IMR-90 (cell line): Measurements from ENCODE around the gene CNOT10. TPM values are rescaled to one million over a fixed set of nuclear protein-coding genes. Genes with fewer than 3 reads are reported as not detected.

Experiments
- ATAC-seq: fragments of 200-7000 bp; cut with Tn5 transposase; 2 replicates; pipeline ENCODE4 v1.9.1; 2020; ENCODE audit warnings: low read depth, mild to moderate bottlenecking, moderate library complexity
- BruUV-seq: library from RNA; stranded (reverse); fragments of 400-500 nt; replicated peaks from 2 replicates; lab custom pipeline; 2021; lab: Mats Ljungman, UMichigan
- CTCF ChIA-PET: fragments of 300-600 bp; formaldehyde crosslinking; extraction: SDS; loops from one replicate; lab custom pipeline; 2021; ENCODE audit warnings: antibody characterized with exemption; lab: Yijun Ruan, JAX
- POLR2A ChIA-PET: fragments of 300-600 bp; sonication (Branson Sonifier 250); formaldehyde crosslinking; loops from one replicate; lab custom pipeline; 2022; ENCODE audit warnings: antibody characterized with exemption; ENCODE audit not compliant: unreplicated experiment; lab: Charles Lee
- DNase-seq: peaks from one replicate; pipeline ENCODE4 v3.0.0; 2013
- H2AFZ ChIP-seq: replicated peaks from 2 replicates; pipeline ENCODE3; 2013; ENCODE audit warnings: low read length, mild to moderate bottlenecking; ENCODE audit not compliant: poor library complexity
- H2AK5ac ChIP-seq: 2 replicates; pipeline ENCODE4 v1.6.1; 2013; ENCODE audit warnings: low read depth, low read length, inconsistent platforms
- H2AK9ac ChIP-seq: replicated peaks from 2 replicates; pipeline ENCODE3; 2013; ENCODE audit warnings: mild to moderate bottlenecking, low read depth, low read length, moderate library complexity; ENCODE audit not compliant: poor library complexity
- H2BK120ac ChIP-seq: 2 replicates; pipeline ENCODE4 v1.6.1; 2013; ENCODE audit warnings: low read depth, low read length, inconsistent platforms
- H2BK15ac ChIP-seq: 3 replicates; pipeline ENCODE4 v1.6.1; 2013; ENCODE audit warnings: low read depth, low read length, inconsistent platforms
- H2BK20ac ChIP-seq: 2 replicates; pipeline ENCODE4 v1.6.1; 2013; ENCODE audit warnings: low read depth, mild to moderate bottlenecking, inconsistent platforms, low read length, moderate library complexity
- H2BK5ac ChIP-seq: 2 replicates; pipeline ENCODE4 v1.6.1; 2013; ENCODE audit warnings: mild to moderate bottlenecking, low read depth, low read length, inconsistent platforms; ENCODE audit not compliant: poor library complexity, severe bottlenecking
- H3K14ac ChIP-seq: replicated peaks from 2 replicates; pipeline ENCODE4 v1.6.1; 2013; ENCODE audit warnings: low read depth, low read length, inconsistent platforms
- H3K18ac ChIP-seq: 2 replicates; pipeline ENCODE4 v1.6.1; 2013; ENCODE audit warnings: low read depth, low read length, control low read depth
- H3K23ac ChIP-seq: 2 replicates; pipeline ENCODE4 v1.6.1; 2013; ENCODE audit warnings: low read depth, low read length, inconsistent platforms
- H3K27ac ChIP-seq: 2 replicates; pipeline ENCODE4 v1.5.1; 2013; ENCODE audit warnings: mild to moderate bottlenecking, control low read depth, low read length; ENCODE audit not compliant: insufficient read depth
- H3K27me3 ChIP-seq: 2 replicates; pipeline ENCODE4 v1.6.1; 2013; ENCODE audit warnings: low read length; ENCODE audit not compliant: control insufficient read depth, insufficient read depth
- H3K36me3 ChIP-seq: 2 replicates; pipeline ENCODE4 v1.6.1; 2013; ENCODE audit warnings: low read length, mixed read lengths; ENCODE audit not compliant: control insufficient read depth, insufficient read depth
- H3K4ac ChIP-seq: 2 replicates; pipeline ENCODE4 v1.6.1; 2013; ENCODE audit warnings: low read depth, low read length, inconsistent platforms
- H3K4me1 ChIP-seq: 2 replicates; pipeline ENCODE4 v1.6.1; 2013; ENCODE audit warnings: low read length, mixed read lengths; ENCODE audit not compliant: control insufficient read depth, insufficient read depth
- H3K4me2 ChIP-seq: 2 replicates; pipeline ENCODE4 v1.6.1; 2013; ENCODE audit warnings: low read depth, mild to moderate bottlenecking, control low read depth, low read length, moderate library complexity
- H3K4me3 ChIP-seq: 2 replicates; pipeline ENCODE4 v1.5.1; 2013; ENCODE audit warnings: low read depth, mild to moderate bottlenecking, control low read depth, low read length, moderate library complexity; ENCODE audit not compliant: insufficient read depth
- H3K56ac ChIP-seq: 2 replicates; pipeline ENCODE4 v1.6.1; 2013; ENCODE audit warnings: low read length, inconsistent platforms; ENCODE audit not compliant: insufficient read depth; ENCODE audit errors: extremely low read depth
- H3K79me1 ChIP-seq, 2 experiments: 2 replicates each; pipeline ENCODE4 v1.6.1; 2013; ENCODE audit warnings: low read length in 2 of 2, inconsistent platforms in 1 of 2, low read depth in 1 of 2
- H3K9ac ChIP-seq: 2 replicates; pipeline ENCODE4 v1.6.1; 2013; ENCODE audit warnings: low read depth, low read length, control low read depth
- H3K9me1 ChIP-seq: 2 replicates; pipeline ENCODE4 v1.6.1; 2013; ENCODE audit warnings: low read length, inconsistent platforms; ENCODE audit not compliant: insufficient read depth
- H3K9me3 ChIP-seq: 2 replicates; pipeline ENCODE4 v1.6.1; 2013; ENCODE audit warnings: low read length; ENCODE audit not compliant: control insufficient read depth, insufficient read depth
- H4K20me1 ChIP-seq: 2 replicates; pipeline ENCODE4 v1.6.1; 2013; ENCODE audit warnings: low read length, inconsistent platforms; ENCODE audit not compliant: insufficient read depth
- H4K5ac ChIP-seq: 2 replicates; pipeline ENCODE4 v1.6.1; 2013; ENCODE audit warnings: mild to moderate bottlenecking, low read depth, low read length, control low read depth
- H4K8ac ChIP-seq, 2 experiments: 2 replicates each; pipeline ENCODE4 v1.6.1; 2013; ENCODE audit warnings: low read depth in 2 of 2, low read length in 2 of 2, control low read depth in 1 of 2, inconsistent platforms in 1 of 2
- H4K91ac ChIP-seq: 2 replicates; pipeline ENCODE4 v1.6.1; 2013; ENCODE audit warnings: low read depth, low read length, inconsistent platforms; ENCODE audit not compliant: insufficient read depth
- BHLHE40 ChIP-seq: fragments of 150-350 bp; IDR thresholded peaks from 2 replicates; pipeline ENCODE4 v1.6.1; 2016; ENCODE audit warnings: mild to moderate bottlenecking, low read depth, low read length
- CEBPB ChIP-seq: IDR thresholded peaks from 2 replicates; pipeline ENCODE4 v1.6.1; 2012; ENCODE audit warnings: low read depth, low read length, improper control_type of control experiment
- CHD1 ChIP-seq: IDR thresholded peaks from 2 replicates; pipeline ENCODE4 v1.6.1; 2012; ENCODE audit warnings: low read depth, low read length, improper control_type of control experiment
- MAFK ChIP-seq: IDR thresholded peaks from 2 replicates; pipeline ENCODE4 v1.6.1; 2012; ENCODE audit warnings: low read depth, low read length, improper control_type of control experiment
- MXI1 ChIP-seq: IDR thresholded peaks from 2 replicates; pipeline ENCODE4 v1.6.1; 2012; ENCODE audit warnings: low read depth, mild to moderate bottlenecking, low read length, moderate library complexity, borderline replicate concordance
- NFE2L2 ChIP-seq: fragments of 150-350 bp; IDR thresholded peaks from 2 replicates; pipeline ENCODE4 v1.6.1; 2016; ENCODE audit warnings: low read depth, mild to moderate bottlenecking, low read length
- RAD21 ChIP-seq: IDR thresholded peaks from 2 replicates; pipeline ENCODE4 v1.6.1; 2012; ENCODE audit warnings: low read length, improper control_type of control experiment
- dilution Hi-C: fragments of 300-500 bp; cut with HindIII; formaldehyde crosslinking; loops from one replicate; pipeline ENCODE4 v1.14.3; 2018; ENCODE audit warnings: low sequenced_read_pairs; ENCODE audit not compliant: unreplicated experiment
- in situ Hi-C: fragments of 300-500 bp; cut with MboI; formaldehyde crosslinking; loops from 3 replicates; pipeline ENCODE4 v1.14.3; 2019; ENCODE audit warnings: low sequenced_read_pairs, inconsistent platforms, mixed read lengths
- intact Hi-C: fragments of 100-400 bp; cut with micrococcal nuclease; formaldehyde crosslinking; loops from 2 replicates; pipeline ENCODE4 v1.10.0; 2022
- polyA plus RNA-seq, 3 experiments: library from polyadenylated mRNA; depleted of rRNA; stranded (reverse); fragments of >200 nt; gene quantifications; 2 replicates each; pipeline ENCODE4 v1.2.3, GENCODE V29; 2012; ENCODE audit warnings: low replicate concordance in 1 of 3
- total RNA-seq: library from RNA; depleted of rRNA; stranded (reverse); fragments of >200 nt; gene quantifications from 2 replicates; pipeline ENCODE4 v1.2.3, GENCODE V29; 2012
- TF ChIP-seq, protein P1 (sequence below): conservative IDR thresholded peaks from 2 replicates; pipeline ENCODE4 v1.5.1; 2012; ENCODE audit warnings: mild to moderate bottlenecking, low read depth, low read length, improper control_type of control experiment

Gene CNOT10
- total and polyA plus RNA-seq, 2 of the 4 experiments (the other 2 are of a cell fraction): 15.8 to 20.4 TPM

DNA sequence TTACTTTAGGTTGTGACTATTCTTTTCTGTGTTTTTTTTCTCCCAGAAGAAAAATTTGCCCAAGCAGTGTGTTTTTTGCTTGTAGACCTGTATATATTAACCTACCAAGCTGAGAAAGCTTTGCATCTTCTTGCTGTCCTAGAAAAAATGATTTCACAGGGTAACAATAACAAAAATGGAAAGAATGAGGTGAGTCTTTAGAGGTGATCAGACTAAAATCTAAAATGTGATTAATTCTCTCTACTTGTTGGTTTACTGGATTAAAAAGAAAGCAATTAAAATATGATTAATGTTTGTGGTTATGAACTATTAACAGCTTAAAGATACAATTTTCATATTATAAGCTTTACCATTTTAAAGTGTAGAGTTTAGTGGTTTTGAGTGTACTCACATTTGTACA lies 28.2 kb downstream of the CNOT10 start:
- intact Hi-C loops (no loop called here), dilution Hi-C loops (no loop called here)

More for the DNA sequence above, 28.2 kb downstream of the CNOT10 start:
- Histone ChIP-seq H2BK15ac (no peak overlapping the region), H3K9me3 (no peaks in the 10 kb centered on the region), H3K4ac (no peak overlapping the region), H3K9me1 (no peaks in the 10 kb centered on the region), H2BK120ac (no peak overlapping the region), H3K27ac (no peak overlapping the region), H2BK5ac (no peak overlapping the region), H3K36me3 (peaks cover 14% of the 10 kb centered on the region), H3K9ac (no peak overlapping the region), H3K18ac (no peak overlapping the region), H4K91ac (no peak overlapping the region), H2BK20ac (no peak overlapping the region), H2AFZ (no peak overlapping the region), H3K4me2 (no peak overlapping the region), H3K23ac (no peak overlapping the region), H3K14ac (no peak overlapping the region), H3K79me1 (peaks cover 0 to 3% of the 10 kb centered on the region in 2 experiments; a peak in 1 of 4 replicates), H3K4me3 (no peak overlapping the region), H3K56ac (no peak overlapping the region), H4K20me1 (no peaks in the 10 kb centered on the region), H2AK5ac (no peak overlapping the region), H3K4me1 (no peaks in the 10 kb centered on the region), H2AK9ac (no peak overlapping the region), H4K8ac (no peak overlapping the region), H4K5ac (no peak overlapping the region), H3K27me3 (no peaks in the 10 kb centered on the region)
- ATAC-seq (no peak), DNase-seq (no peak)
- ChIA-PET POLR2A (no interaction called here), CTCF (interaction anchor here (0.6 kb wide), 1 partner anchor 9 kb away, joined by 4 read pairs; no protein-coding TSS in a partner anchor)
- in situ Hi-C loops: no loop called here
- TF ChIP-seq MXI1 (no peak), CEBPB (no peak), BHLHE40 (no peak), MAFK (no peak), CHD1 (no peak), NFE2L2 (no peak), RAD21 (no peak)
- TF ChIP-seq, protein P1, sequence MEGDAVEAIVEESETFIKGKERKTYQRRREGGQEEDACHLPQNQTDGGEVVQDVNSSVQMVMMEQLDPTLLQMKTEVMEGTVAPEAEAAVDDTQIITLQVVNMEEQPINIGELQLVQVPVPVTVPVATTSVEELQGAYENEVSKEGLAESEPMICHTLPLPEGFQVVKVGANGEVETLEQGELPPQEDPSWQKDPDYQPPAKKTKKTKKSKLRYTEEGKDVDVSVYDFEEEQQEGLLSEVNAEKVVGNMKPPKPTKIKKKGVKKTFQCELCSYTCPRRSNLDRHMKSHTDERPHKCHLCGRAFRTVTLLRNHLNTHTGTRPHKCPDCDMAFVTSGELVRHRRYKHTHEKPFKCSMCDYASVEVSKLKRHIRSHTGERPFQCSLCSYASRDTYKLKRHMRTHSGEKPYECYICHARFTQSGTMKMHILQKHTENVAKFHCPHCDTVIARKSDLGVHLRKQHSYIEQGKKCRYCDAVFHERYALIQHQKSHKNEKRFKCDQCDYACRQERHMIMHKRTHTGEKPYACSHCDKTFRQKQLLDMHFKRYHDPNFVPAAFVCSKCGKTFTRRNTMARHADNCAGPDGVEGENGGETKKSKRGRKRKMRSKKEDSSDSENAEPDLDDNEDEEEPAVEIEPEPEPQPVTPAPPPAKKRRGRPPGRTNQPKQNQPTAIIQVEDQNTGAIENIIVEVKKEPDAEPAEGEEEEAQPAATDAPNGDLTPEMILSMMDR: no peak
- BruUV-seq: no TSS peak
